ENCODE data around the gene PCDHGA12.
"Not testable (repeated sequence)": the region's sequence is repeated elsewhere in the genome, so short reads cannot be mapped to it uniquely, and the experiment has no call there.

Gene PCDHGA12

GRCh38 chr5:141430332-141431113 is at the start of gene PCDHGA12:
PCDHGA12 (plus strand) TSS chr5:141430507; CDS start chr5:141430760, 253 bp downstream.
- DNase-seq (ENCODE audit: low read depth in 2 of 2): peak; percentile 78 to 82

GRCh38 chr5:141382469-141383294 is 47.6 kb upstream of the PCDHGA12 start, which contains the start of gene PCDHGA7:
PCDHGA7 (plus strand) TSS chr5:141382742; CDS start chr5:141382900, 158 bp downstream.
- no peak for DNase-seq (ENCODE audit: low read depth in 2 of 2)

- no peak for DNase-seq (ENCODE audit: low read depth in 2 of 2)
Measured at GRCh38 chr5:141383345-141383744, 47.0 kb upstream of the PCDHGA12 start.

GRCh38 chr5:141384471-141385267 is 45.6 kb upstream of the PCDHGA12 start:
- no peak for DNase-seq (ENCODE audit: low read depth in 2 of 2)

GRCh38 chr5:141387557-141388311 is 42.6 kb upstream of the PCDHGA12 start, which contains the start of gene PCDHGB4:
PCDHGB4 (plus strand) TSS chr5:141387698; CDS start chr5:141387885, 187 bp downstream.
- DNase-seq (ENCODE audit: low read depth in 2 of 2): not testable (repeated sequence)

GRCh38 chr5:141388661-141389060 is 41.6 kb upstream of the PCDHGA12 start:
- no peak for DNase-seq (ENCODE audit: low read depth in 2 of 2)

GRCh38 chr5:141389153-141390042 is 40.9 kb upstream of the PCDHGA12 start:
- DNase-seq (ENCODE audit: low read depth in 2 of 2): no peak

GRCh38 chr5:141392429-141393198 is 37.7 kb upstream of the PCDHGA12 start, which contains the start of gene PCDHGA8:
PCDHGA8 (plus strand) TSS chr5:141392633; CDS start chr5:141392814, 181 bp downstream.
- DNase-seq (ENCODE audit: low read depth in 2 of 2): no peak

- no peak for DNase-seq (ENCODE audit: low read depth in 2 of 2)
Measured at GRCh38 chr5:141393267-141393666, 37.0 kb upstream of the PCDHGA12 start.

GRCh38 chr5:141394401-141395187 is 35.7 kb upstream of the PCDHGA12 start:
- not testable (repeated sequence) for DNase-seq (ENCODE audit: low read depth in 2 of 2)

GRCh38 chr5:141397756-141398551 is 32.4 kb upstream of the PCDHGA12 start, which contains the start of gene PCDHGB5:
PCDHGB5 (plus strand) TSS chr5:141397947; CDS start chr5:141398128, 181 bp downstream.
- DNase-seq (ENCODE audit: low read depth in 2 of 2): not testable (repeated sequence)

- DNase-seq (ENCODE audit: low read depth in 2 of 2): no peak
Measured at GRCh38 chr5:141398608-141399007, 31.7 kb upstream of the PCDHGA12 start.

- DNase-seq (ENCODE audit: low read depth in 2 of 2): no peak
Measured at GRCh38 chr5:141399555-141400258, 30.6 kb upstream of the PCDHGA12 start.

- DNase-seq (ENCODE audit: low read depth in 2 of 2): no peak
Measured at GRCh38 chr5:141402553-141403243, 27.6 kb upstream of the PCDHGA12 start, which contains the start of gene PCDHGA9. PCDHGA9 (plus strand) TSS chr5:141402778; CDS start chr5:141402953, 175 bp downstream.

GRCh38 chr5:141403387-141403786 is 26.9 kb upstream of the PCDHGA12 start:
- no peak for DNase-seq (ENCODE audit: low read depth in 2 of 2)
